HUDEP-2 (cell line): ENCODE results near the gene FMO3.

Experiments used
- DNase-seq, 76 experiments: peaks; one replicate each; lab custom pipeline; 2025; ENCODE audit not compliant: unreplicated experiment in 76 of 76; lab: John Stamatoyannopoulos, UW

The FMO3 gene

DNA sequence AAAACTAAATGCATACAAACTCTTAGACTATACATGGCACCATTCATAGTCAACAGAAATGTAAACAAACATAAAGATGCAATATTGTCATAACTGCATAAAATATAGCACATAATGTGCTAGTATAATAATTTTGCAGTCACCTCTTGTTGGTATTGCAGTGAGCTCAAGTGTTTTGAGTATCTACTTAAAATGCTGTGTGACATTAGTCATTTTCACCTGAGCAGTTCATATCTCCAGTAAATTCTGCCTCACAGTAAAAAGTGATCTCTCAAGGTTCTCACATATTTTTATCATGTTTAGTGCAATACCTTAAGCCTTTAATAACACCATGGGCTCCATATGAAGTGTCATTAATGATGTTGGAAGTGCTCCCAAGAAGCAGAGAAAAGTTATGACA lies 64.8 kb downstream of the FMO3 start:
- DNase-seq: no peak

DNA sequence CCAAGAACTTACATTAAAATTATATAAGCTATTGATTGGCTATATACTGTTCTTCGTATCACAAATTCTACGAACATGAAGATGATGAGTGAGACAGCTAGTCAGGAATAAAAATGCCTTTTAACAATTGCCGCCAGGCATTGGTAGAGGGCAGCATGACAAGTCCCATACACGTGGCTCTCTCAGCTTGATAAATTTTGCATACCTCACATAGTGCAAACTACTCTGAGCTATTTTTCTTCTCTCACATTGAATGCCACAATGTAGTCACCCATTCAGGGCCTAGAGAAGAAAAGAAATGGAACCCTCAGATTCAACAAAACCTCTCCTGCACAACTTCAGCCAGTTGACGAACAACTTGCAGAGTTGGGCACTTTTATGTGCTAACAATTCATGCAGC lies 67.4 kb downstream of the FMO3 start:
- DNase-seq: no peak

GRCh38 chr1:171158551-171158950 lies 67.8 kb downstream of the FMO3 start:
- DNase-seq: no peak

DNA sequence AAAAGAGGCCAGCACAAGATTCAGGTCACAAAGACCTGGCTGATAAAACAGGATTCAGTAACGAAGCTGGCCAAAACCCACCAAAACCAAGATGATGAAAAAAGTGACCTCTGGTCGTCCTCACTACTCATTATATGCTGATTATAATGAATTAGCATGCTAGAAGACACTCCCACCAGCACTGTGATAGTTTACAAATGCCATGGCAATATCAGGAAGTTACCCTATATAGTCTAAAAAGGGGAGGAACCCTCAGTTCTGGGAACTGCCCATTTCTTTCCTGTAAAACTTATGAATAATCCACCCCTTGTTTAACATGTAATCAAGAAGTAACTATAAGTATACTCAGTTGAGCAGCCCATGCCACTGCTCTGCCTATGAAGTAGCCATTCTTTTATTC lies 68.4 kb downstream of the FMO3 start:
- DNase-seq: no peak

- DNase-seq: no peak
Measured at GRCh38 chr1:171160211-171160610, 69.5 kb downstream of the FMO3 start.

DNA sequence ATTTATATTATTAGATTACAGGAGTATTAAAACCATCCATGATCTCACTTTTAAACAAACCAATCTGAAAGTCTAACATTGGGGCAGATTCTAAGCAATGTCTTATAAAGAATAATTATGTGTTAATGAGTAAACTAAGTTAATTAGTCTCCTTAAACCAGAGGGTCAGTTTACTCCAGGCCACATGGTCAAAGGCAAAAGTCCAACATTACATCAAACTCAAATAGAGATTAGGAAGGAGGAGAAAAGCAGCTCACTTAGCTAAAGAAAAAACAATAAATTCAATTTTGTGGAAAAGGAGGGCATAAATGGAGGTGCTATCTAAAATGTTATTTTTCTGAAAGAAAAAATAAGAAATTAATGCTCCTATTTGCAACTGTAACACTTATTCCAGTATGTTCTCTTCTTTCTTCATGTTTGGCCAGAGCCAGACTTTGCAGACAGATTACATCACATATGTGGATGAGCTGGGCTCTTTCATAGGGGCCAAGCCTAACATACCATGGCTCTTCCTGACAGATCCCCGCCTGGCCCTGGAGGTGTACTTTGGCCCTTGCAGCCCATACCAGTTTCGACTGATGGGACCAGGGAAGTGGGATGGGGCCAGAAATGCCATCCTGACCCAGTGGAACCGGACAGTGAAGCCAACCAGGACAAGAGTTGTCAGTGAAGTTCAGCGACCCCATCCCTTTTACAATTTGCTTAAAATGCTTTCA lies 70.1 kb downstream of the FMO3 start:
- DNase-seq: no peak

GRCh38 chr1:171161431-171161830 lies 70.7 kb downstream of the FMO3 start:
- no peak for DNase-seq

DNA sequence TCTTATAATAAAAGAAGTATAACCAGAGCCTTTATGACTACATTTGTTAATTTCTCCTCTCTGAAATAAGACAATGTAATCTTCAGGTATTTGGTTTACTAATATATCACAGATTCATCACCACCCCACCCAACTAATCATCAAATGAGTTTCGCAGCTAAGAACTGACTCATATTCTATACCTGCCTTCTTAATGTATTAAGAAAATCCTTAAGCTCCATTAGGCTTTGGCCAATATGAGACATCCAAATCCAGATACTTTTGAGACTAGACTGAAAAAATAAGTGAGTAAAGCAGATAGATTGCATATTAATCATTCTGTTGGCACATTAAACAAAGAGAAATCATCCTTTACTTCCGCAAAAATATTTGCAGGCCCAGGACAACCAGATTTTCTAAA lies 75.7 kb downstream of the FMO3 start:
- DNase-seq: no peak
